ENCODE data around the gene SH3PXD2B.
"Not testable (repeated sequence)": the region's sequence is repeated elsewhere in the genome, so short reads cannot be mapped to it uniquely, and the experiment has no call there.

SH3PXD2B gene

GRCh38 chr5:172373680-172374079, 80.6 kb downstream of the SH3PXD2B start:
- in situ Hi-C loops (cut with HindIII; ENCODE audit: low sequenced_read_pairs), result no loop called here

GRCh38 chr5:172371684-172372083, 82.6 kb downstream of the SH3PXD2B start:
- in situ Hi-C loops (cut with HindIII; ENCODE audit: low sequenced_read_pairs), result no loop called here

GRCh38 chr5:172370648-172371545, 83.4 kb downstream of the SH3PXD2B start:
- in situ Hi-C loops (cut with HindIII; ENCODE audit: low sequenced_read_pairs), result no loop called here

- in situ Hi-C loops (cut with HindIII; ENCODE audit: low sequenced_read_pairs), result no loop called here
These were observed 84.1 kb downstream of the SH3PXD2B start for GRCh38 chr5:172370237-172370640.

GRCh38 chr5:172368699-172369098, 85.6 kb downstream of the SH3PXD2B start:
- in situ Hi-C loops (cut with HindIII; ENCODE audit: low sequenced_read_pairs), result not testable (repeated sequence)

- in situ Hi-C loops (cut with HindIII; ENCODE audit: low sequenced_read_pairs), result no loop called here
These were observed 88.2 kb downstream of the SH3PXD2B start for GRCh38 chr5:172365948-172366608.

GRCh38 chr5:172364773-172365172, 89.6 kb downstream of the SH3PXD2B start:
- in situ Hi-C loops (cut with HindIII; ENCODE audit: low sequenced_read_pairs), result no loop called here

- in situ Hi-C loops (cut with HindIII; ENCODE audit: low sequenced_read_pairs), result no loop called here
These were observed 91.6 kb downstream of the SH3PXD2B start for GRCh38 chr5:172362755-172363154.

GRCh38 chr5:172361566-172362238, 92.6 kb downstream of the SH3PXD2B start:
- in situ Hi-C loops (cut with HindIII; ENCODE audit: low sequenced_read_pairs), result no loop called here

GRCh38 chr5:172358345-172358744, 96.0 kb downstream of the SH3PXD2B start:
- in situ Hi-C loops (cut with HindIII; ENCODE audit: low sequenced_read_pairs), result no loop called here

- in situ Hi-C loops (cut with HindIII; ENCODE audit: low sequenced_read_pairs), result no loop called here
These were observed 97.8 kb downstream of the SH3PXD2B start for GRCh38 chr5:172356527-172356926.

- in situ Hi-C loops (cut with HindIII; ENCODE audit: low sequenced_read_pairs), result no loop called here
These were observed 98.3 kb downstream of the SH3PXD2B start for GRCh38 chr5:172356047-172356446.

GRCh38 chr5:172353846-172354245, 100.5 kb downstream of the SH3PXD2B start:
- in situ Hi-C loops (cut with HindIII; ENCODE audit: low sequenced_read_pairs), result no loop called here

- in situ Hi-C loops (cut with HindIII; ENCODE audit: low sequenced_read_pairs), result no loop called here
These were observed 101.0 kb downstream of the SH3PXD2B start for GRCh38 chr5:172353271-172353812.

- in situ Hi-C loops (cut with HindIII; ENCODE audit: low sequenced_read_pairs), result not testable (repeated sequence)
These were observed 101.8 kb downstream of the SH3PXD2B start for GRCh38 chr5:172352526-172352925.

GRCh38 chr5:172351240-172351778, 103.0 kb downstream of the SH3PXD2B start:
- in situ Hi-C loops (cut with HindIII; ENCODE audit: low sequenced_read_pairs), result no loop called here

- in situ Hi-C loops (cut with HindIII; ENCODE audit: low sequenced_read_pairs), result no loop called here
These were observed 103.8 kb downstream of the SH3PXD2B start for GRCh38 chr5:172350212-172351181.

GRCh38 chr5:172348733-172349132, 105.6 kb downstream of the SH3PXD2B start:
- in situ Hi-C loops (cut with HindIII; ENCODE audit: low sequenced_read_pairs), result not testable (repeated sequence)

- in situ Hi-C loops (cut with HindIII; ENCODE audit: low sequenced_read_pairs), result no loop called here
These were observed 106.2 kb downstream of the SH3PXD2B start for GRCh38 chr5:172348084-172348483.
